ENCODE results near the gene WDR81.
"Not testable (repeated sequence)": the region's sequence is repeated elsewhere in the genome, so short reads cannot be mapped to it uniquely, and the experiment has no call there.

Gene WDR81

DNA sequence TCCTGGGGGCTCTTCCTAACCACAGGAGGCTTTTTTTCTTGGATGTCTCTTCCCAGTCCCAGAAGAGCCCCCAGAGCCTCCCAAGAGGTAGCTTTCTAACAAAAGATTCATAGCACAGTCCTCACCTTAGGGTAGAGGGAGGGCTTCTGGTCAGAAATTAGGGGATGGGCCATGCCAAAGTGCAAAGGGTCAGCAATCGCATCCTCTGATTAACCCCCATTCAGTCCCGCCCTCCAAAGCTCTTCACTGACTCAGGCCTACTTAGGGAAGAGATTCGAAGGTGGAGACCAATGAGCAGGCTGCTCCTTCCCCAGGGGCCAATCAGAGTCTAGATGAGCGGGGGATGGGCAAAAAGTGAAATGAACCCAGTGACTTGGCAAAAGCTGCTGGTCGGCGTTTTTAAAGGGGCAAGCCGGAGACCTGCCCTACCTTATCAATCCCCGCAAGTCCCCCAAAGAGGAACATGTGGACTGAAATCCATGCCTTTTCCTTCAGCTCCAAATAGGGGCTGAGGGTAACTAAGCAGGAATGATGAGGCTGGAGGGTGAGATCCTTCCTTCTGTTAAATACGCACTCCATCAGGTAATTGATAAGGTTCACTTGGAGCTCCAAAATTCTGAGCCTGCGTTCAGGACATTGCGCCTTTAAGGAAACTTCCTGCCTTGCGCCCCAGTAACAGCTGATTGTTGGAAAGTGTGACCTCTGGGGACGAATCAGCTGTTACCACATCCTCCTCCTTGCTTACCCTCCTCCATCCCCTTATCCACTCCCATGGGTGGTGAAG, 7.4 kb upstream of the WDR81 start:
- H3K4me3 ChIP-seq (ENCODE audit: low read length), result peak overlapping the region; percentile 85
- TF ChIP-seq ZNF274 (IDR thresholded peaks at IDR 0.05; ENCODE audit: low read depth, low read length), result no peak

DNA sequence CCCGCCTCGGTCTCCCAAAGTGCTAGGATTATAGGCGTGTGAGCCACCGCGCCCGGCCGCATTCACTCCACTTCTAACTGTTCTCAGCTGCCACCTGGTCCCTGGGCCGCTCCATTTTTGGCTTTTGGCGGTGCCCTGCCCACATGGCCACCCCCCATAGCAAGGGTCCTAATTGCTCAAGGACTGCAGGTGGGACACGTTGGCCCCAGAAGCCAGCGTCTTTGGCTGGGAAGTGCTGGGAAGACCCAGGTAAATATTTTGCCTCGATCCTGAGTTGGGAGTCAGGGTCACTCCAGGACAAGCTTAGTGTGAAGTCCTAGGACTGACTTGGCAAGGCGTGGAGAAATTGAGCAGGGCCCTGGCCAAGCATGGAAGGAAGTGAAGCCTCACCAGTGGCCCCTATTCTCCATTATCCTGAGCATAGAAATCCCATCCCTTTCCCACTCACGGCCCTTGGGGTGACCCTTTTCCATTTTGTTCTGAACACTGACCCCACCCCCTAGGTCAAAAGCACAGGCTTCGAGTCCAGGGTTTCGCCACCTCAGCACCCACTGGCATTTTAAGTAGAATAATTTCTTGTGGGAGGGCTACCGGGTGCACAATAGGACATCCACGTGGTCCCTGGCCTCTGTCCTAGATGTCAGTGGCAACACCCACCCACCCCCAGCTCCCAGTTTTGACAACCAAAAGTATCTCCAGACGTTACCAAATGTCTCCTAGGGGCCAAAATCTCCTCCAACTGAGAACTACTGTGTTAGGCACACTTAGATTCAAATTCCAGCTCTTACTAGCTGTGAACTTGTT, 5.9 kb upstream of the WDR81 start:
- no peak for TF ChIP-seq ZNF274 (IDR thresholded peaks at IDR 0.05; ENCODE audit: low read depth, low read length)
- no peak overlapping the region; the same call in 1 of the 2 replicates for H3K4me3 ChIP-seq (ENCODE audit: low read length)

DNA sequence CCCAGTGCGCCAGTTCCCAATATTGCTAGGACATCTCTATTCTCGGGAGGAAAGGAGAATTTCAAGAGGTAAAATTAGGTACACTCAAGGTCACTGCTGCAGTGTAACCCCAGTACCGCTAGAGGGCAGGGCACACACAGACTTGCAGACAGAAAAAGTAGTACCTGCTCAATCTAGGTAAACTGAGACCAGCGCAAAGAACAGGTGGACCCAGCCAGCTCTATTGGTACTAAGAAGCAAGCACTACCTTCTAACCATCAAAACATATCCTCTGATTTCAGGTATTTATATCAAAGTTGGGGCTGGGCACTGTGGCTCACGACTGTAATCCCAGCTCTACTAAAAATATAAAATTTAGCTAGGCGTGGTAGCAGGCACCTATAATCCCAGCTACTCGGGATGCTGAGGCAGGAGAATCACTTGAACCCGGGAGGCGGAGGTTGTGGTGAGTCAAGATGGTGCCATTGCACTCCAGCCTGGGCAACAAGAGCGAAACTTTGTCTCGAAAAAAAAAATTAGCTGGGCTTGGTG, 3.6 kb upstream of the WDR81 start:
- TF ChIP-seq ZNF274 (IDR thresholded peaks at IDR 0.05; ENCODE audit: low read depth, low read length), result no peak
- H3K4me3 ChIP-seq (ENCODE audit: low read length), result no peak overlapping the region

DNA sequence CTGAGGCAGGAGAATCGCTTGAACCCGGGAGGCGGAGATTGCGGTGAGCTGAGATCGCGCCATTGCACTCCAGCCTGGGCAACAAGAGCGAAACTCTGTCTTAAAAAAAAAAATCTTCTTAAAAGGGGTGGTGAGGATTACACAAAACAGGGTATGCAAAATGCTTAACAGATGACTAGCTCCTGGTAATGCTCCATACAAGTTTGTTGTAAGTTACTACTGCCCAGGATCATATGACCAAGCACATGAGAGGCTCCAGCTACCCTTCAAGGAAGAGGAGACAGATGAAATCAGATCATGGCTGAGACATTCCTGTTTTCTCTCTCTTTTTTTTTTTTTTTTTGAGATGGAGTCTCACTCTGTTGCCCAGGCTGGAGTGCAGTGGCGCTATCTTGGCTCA, 2.5 kb upstream of the WDR81 start:
- H3K4me3 ChIP-seq (ENCODE audit: low read length), result not testable (repeated sequence)

DNA sequence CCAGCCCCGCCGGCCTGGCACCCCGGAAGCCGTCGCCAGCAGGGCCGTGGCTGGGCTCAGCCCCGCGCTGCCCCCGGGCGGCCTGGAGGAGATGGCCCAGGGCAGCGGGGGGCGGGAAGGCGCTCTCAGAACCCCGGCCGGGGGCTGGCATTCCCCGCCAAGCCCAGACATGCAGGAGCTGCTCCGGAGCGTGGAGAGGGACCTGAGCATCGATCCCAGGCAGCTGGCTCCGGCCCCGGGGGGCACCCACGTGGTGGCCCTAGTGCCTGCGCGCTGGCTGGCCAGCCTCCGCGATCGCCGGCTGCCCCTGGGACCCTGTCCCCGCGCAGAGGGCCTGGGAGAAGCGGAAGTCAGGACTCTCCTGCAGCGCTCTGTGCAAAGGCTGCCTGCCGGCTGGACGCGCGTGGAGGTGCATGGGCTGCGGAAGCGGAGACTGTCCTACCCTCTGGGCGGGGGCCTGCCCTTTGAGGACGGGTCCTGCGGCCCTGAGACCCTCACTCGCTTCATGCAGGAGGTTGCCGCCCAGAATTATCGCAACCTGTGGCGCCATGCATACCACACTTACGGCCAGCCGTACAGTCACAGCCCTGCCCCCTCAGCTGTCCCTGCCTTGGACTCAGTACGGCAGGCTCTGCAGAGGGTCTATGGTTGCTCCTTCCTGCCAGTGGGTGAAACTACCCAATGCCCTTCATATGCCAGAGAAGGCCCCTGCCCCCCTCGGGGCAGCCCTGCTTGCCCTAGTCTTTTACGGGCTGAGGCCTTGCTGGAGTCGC, 551 bp downstream of the WDR81 start:
- H3K4me3 ChIP-seq (ENCODE audit: low read length), result peak overlapping the region; percentile 82; the same call in 1 of the 2 replicates
- TF ChIP-seq ZNF274 (IDR thresholded peaks at IDR 0.05; ENCODE audit: low read depth, low read length), result no peak

DNA sequence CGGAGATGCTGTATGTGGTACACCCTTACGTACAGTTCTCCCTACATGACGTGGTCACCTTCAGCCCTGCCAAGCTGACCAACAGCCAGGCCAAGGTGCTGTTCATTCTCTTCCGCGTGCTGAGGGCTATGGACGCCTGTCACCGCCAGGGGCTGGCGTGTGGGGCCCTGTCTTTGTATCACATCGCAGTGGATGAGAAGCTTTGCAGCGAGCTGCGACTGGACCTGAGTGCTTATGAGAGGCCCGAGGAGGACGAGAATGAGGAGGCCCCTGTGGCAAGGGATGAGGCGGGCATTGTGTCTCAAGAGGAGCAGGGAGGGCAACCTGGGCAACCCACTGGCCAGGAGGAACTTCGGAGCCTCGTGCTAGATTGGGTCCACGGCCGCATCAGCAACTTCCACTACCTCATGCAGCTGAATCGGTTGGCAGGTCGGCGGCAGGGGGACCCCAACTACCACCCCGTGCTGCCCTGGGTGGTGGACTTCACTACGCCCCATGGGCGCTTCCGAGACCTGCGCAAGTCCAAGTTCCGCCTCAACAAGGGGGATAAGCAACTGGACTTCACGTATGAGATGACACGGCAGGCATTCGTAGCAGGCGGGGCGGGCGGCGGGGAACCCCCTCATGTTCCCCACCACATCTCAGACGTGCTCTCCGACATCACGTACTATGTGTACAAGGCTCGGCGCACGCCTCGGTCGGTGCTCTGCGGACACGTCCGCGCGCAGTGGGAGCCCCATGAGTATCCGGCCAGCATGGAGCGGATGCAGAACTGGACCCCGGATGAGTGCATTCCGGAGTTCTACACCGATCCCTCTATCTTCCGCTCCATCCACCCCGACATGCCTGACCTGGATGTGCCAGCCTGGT, 1.4 kb downstream of the WDR81 start:
- peak overlapping the region; percentile 82; the same call in 1 of the 2 replicates for H3K4me3 ChIP-seq (ENCODE audit: low read length)
- no peak for TF ChIP-seq ZNF274 (IDR thresholded peaks at IDR 0.05; ENCODE audit: low read depth, low read length)

GRCh38 chr17:1726626-1727257, 2.2 kb downstream of the WDR81 start:
- TF ChIP-seq ZNF274 (IDR thresholded peaks at IDR 0.05; ENCODE audit: low read depth, low read length), result no peak
- no peak overlapping the region for H3K4me3 ChIP-seq (ENCODE audit: low read length)

DNA sequence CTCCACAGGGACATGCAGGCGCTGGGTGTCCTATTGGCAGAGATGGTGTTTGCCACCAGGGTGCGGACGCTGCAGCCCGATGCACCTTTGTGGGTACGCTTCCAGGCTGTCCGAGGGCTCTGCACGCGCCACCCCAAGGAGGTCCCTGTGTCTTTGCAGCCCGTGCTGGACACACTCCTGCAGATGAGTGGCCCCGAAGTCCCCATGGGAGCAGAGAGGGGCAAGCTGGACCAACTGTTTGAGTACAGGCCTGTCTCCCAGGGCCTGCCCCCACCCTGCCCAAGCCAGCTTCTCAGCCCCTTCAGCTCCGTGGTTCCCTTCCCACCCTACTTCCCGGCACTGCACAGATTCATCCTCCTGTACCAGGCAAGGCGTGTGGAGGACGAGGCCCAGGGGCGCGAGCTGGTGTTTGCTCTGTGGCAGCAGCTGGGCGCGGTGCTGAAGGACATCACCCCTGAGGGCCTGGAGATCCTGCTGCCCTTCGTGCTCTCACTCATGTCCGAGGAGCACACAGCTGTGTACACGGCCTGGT, 2.8 kb downstream of the WDR81 start:
- no peak for TF ChIP-seq ZNF274 (IDR thresholded peaks at IDR 0.05; ENCODE audit: low read depth, low read length)
- H3K4me3 ChIP-seq (ENCODE audit: low read length), result no peak overlapping the region

DNA sequence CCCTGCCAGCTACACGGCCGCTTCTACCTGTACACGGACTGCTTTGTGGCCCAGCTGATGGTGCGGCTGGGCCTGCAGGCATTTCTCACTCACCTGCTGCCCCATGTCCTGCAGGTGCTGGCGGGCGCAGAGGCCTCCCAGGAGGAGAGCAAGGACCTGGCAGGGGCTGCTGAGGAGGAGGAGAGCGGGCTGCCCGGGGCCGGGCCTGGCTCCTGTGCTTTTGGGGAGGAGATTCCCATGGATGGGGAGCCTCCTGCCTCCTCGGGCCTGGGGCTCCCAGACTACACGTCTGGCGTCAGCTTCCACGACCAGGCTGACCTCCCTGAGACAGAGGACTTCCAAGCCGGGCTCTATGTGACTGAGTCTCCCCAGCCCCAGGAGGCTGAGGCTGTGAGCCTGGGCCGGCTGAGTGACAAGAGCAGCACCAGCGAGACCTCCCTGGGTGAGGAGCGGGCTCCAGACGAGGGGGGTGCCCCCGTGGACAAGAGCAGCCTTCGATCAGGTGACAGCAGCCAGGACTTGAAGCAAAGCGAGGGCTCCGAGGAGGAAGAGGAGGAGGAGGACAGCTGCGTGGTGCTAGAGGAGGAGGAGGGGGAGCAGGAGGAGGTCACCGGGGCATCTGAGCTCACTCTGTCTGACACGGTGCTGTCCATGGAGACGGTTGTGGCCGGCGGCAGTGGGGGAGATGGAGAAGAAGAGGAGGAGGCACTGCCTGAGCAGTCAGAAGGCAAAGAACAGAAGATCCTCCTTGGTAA, 3.5 kb downstream of the WDR81 start:
- no peak overlapping the region for H3K4me3 ChIP-seq (ENCODE audit: low read length)
- no peak for TF ChIP-seq ZNF274 (IDR thresholded peaks at IDR 0.05; ENCODE audit: low read depth, low read length)

DNA sequence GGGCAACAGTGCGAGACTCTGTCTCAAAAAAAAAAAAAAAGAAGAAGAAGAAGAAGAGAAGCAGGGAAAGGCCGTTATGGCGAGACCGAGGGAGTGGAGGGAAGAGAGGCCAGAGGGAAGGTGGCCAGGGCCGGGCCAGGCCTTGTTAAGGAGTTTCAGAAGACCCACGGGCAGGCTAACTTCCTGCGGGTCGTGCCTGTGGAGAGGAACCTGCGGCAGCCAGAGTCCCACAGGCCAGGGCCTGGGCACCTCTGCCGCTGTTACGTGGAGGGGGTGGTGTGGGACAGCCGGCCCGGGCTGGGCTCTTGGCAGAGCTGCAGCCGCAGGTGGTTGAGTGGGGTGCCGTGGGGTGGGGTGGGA, 5.4 kb downstream of the WDR81 start:
- no peak overlapping the region for H3K4me3 ChIP-seq (ENCODE audit: low read length)
- TF ChIP-seq ZNF274 (IDR thresholded peaks at IDR 0.05; ENCODE audit: low read depth, low read length), result no peak

DNA sequence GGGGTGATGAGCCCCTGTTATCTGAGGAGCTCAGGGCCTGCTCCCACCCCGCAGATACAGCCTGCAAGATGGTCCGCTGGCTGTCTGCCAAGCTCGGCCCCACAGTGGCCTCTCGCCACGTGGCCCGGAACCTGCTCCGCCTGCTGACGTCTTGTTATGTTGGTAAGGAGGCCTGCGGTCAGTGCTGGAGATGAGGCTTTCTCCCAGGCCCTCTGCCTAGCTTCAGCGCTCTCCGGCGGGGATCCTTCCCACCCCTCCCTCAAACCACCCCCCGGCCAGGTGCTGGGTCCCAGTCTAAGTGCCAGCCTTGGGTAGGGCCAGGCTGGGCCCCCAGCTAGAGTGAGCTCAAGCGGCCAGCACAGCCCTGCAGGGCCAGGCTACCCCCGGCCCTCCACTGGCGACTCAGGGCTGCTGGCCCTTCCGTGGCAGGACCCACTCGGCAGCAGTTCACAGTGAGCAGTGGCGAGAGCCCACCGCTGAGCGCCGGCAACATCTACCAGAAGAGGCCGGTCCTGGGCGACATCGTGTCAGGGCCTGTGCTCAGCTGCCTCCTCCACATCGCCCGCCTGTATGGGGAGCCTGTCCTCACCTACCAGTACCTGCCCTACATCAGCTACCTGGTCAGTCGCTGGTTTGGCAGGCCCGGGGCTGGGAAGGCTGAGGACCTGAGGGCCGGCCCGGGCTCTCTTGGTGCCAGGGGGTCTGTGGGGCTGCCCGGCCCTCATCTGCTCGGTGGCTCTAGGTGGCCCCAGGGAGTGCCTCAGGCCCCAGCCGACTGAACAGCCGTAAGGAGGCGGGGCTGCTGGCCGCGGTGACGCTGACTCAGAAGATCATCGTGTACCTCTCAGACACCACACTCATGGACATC, 6.1 kb downstream of the WDR81 start:
- no peak overlapping the region for H3K4me3 ChIP-seq (ENCODE audit: low read length)
- no peak for TF ChIP-seq ZNF274 (IDR thresholded peaks at IDR 0.05; ENCODE audit: low read depth, low read length)
